NCI-H1092 treated with DMSO at 0.1 percent for 48 hours (cell line): ENCODE measurements around the gene PRKAR1B.

Source experiments
- DNase-seq: peaks from one replicate; lab custom pipeline; 2025; lab: John Stamatoyannopoulos, UW

Gene PRKAR1B

GRCh38 chr7:537911-538634 lies 189.0 kb downstream of the PRKAR1B start:
- no peak for DNase-seq

DNA sequence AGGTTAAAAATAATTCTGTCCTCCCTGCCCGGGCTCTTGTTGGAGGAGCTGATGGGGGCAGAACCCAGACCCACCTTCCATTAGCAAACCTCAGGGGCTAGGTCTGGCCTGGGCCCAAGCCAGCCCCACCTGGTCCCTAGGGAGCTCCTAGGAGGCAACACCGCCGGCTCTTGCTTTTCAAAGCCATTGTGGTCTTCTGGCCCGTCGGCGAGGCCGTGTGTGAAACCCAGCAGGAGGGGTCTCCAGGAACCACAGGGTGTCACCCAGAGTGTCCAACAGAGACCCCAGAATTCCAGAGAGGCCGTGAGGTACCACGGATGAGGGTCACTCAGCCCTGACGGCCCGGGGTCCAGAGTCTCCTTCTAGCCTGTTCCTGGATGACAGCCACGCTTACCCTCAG lies 190.8 kb downstream of the PRKAR1B start:
- no peak for DNase-seq

- no peak for DNase-seq
These were observed 192.1 kb downstream of the PRKAR1B start for GRCh38 chr7:534959-535358.

- DNase-seq: no peak
These were observed 193.0 kb downstream of the PRKAR1B start for GRCh38 chr7:534075-534474.

GRCh38 chr7:533266-533665 lies 193.8 kb downstream of the PRKAR1B start:
- DNase-seq: no peak

DNA sequence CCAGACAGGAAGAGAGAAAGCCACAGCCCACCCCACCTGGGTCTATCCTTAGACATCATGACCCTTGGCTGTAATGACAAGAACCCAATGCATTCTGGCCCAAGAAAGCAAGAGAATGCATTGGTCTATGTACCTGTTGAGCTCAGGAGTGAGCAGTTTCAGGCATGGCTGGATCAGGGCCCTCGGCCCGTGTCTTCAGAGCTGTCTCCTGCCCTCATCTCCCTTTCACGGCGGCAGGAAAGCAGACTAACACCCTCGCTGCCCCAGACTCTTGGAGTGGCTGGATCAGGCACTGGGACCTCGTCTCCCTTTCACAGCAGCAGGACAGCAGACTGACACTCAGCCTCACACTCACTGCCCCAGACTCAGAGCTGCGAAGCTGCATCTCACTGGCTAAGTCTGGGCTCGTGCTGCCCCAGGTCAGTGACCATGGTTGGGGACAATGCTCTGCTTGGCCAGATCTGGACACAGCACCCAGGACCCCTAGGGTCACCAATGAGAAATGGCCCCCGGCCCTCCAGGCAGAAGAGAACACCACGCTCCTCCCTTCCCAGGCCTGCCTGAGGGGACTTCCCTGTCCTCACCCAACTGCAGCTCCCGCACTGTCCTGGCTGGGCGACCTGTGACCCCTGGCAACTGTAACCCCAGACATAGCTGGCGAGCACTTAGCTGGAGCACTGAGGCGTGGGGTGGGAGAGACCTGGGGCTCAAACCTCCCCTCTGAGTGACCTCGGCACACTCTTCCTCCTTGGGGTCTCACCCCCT lies 194.5 kb downstream of the PRKAR1B start:
- DNase-seq: no peak

DNA sequence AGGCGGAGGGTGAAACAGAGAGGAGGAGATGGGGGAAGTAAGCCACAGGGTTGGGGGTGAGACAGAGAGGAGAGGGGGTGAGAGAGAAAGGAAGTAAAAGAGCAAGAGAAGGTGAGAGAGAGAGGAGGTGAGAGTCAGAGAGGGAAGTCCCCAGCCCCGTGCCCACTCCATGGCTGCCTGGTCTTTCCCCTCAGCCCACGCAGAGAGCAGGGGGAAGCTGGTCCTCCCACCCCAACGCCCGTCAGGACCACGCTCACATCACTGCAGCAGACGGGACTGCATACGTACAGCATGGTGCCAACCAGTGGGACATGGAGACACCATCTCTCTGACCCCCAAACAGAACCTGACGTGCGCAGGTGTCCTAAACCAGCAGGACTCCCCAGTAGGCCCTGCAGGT lies 195.3 kb downstream of the PRKAR1B start:
- no peak for DNase-seq

GRCh38 chr7:528451-528850 lies 198.6 kb downstream of the PRKAR1B start:
- no peak for DNase-seq

GRCh38 chr7:527723-528122 lies 199.4 kb downstream of the PRKAR1B start:
- no peak for DNase-seq

DNA sequence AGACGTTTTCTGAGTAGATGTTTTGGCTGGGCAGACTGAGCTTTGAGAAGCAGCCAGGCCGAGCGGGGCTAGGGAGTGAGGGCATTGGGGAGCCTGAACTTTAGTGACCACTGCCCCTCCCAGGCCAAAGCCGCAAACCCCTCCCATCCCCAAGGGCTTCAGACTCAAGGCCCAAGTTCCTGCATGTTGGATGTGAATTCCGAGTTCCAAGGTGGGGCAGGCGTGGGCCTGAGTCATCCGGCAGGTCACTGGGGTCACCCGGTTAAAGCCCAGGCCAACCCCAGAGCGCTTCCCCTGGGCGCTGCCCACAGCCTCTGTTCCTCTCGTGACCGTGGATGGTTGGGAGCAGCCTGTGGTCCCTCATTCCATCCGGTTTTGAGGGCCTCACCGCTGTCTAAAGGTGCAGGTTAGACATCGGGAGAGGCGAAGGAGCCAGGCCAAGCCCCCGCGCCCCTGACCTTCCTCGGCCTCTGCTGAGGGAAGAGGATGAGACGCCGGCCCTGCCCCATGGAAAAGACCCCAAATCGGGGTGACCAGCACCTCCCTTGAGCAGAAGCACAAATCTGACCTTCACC lies 200.5 kb downstream of the PRKAR1B start:
- DNase-seq: no peak

DNA sequence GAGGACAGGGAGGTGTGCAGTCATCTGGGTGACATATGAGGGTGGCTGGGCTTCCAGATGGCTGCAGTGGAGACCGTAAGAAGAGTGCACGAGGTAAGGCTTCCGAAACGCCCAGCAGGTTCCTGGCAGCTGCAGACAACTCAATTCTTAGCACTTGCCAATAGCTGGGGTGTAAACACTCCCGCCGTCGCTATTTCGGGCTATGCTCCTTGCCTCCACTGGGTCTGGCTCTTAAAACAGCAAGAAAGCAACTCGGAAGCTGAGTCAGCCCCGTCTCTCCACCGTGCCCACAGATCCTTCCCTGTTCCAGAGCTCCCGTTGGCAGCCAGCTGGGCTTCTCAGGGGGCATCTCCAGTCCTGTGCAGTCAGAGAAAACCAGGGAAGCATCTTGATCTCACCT lies 201.3 kb downstream of the PRKAR1B start:
- no peak for DNase-seq

GRCh38 chr7:524800-525199 lies 202.3 kb downstream of the PRKAR1B start:
- DNase-seq: no peak

- no peak for DNase-seq
These were observed 203.4 kb downstream of the PRKAR1B start for GRCh38 chr7:523347-524336.

DNA sequence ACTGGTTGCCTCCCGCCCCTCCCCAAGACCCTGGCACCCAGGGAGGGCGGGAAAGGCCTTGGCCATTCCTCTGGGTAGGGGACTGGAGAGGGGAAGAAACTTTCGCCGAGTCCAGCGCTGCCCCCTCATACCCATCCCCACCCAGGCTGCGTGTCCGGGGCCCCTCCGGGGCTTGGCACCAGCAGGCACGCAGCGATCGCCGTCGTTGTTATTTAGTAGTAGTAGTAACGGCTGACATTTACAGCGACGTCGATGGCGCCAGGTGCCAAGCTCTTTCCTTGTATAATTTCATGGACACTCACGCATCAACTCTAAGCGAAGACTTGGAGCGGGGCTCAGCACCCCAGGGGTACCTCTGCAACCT lies 204.1 kb downstream of the PRKAR1B start:
- DNase-seq: no peak

DNA sequence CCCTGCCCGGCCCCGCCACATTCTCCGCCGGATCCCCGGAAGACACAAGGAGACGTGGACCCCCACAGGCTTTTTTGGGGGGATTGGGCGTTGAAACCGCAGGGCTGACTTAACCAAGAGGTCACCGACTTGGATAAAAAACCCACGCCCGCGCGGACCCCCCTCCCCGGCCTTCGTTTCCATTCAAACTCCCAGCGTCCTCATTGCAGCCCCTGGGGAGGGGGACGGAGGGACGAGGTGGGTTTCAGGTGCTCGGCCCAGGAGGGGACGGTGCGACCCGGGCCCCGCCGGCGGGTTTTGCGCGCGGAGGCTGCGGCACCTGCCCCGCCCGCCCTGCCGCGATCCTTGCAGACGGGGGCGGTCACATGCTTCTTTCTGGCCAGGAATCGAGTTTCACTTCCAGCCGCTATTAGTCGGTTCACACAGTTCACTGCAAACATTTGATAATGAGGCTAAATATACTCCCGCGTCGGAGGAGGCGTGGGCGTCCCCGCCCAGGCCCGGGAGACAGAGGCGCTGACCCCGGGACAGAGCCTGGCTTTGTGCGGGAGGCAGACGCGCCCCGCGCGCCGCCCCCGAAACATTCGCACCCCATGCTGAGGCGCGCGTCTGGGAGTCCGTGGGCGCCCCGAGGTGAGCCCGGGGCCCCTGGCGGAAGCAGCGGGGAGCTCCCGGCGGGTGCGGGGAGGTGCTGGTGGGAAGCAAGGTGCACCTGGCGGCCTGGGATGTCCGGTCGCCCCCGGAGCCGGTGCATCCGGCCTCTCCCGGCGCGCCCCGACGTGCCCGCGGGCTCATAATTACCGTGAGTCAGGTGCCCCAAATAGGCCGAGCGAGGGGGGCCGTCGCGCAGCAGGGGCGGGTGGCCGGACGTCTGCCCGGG lies 204.8 kb downstream of the PRKAR1B start:
- DNase-seq: no peak

DNA sequence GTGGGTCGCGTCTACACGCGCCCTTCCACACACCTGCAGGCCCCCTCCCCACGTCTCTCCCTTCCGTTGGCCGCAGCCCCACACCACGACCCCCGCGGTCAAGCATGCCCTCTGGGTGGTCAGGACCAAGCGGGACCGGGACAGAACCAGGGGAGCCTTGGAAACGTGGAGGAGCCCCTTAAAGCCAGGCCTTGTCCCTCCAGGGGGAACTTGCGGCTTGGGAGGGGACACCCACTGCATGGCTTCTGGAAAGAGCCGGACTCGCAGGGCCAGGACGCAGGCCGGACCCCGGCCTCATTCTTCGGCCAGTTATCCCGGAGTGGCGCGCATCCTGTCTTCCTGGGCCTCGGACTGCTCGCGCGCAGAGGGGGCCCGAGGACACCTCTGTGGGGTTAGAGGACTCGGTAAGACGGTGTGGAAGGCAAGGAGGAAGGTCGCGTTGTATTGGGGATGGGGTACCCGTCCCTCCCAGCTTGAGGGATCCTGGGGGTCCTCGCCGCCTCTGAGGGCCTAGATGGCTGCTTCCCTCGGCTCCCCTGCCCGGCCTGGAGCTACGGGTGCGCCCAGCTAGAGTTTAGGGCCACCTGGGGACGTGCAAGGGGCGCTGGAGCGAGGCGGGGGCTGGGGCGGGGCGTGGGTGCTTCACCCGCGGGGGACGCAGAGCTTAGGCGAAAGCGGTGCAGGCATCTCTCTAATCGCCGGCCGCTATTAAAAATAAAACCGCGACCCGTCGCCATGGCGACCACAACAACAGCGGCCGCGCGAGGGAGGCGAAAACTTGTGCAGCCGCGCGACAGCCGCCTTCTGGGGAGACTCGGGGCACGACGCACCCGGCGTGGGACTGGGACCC lies 205.6 kb downstream of the PRKAR1B start:
- no peak for DNase-seq

- no peak for DNase-seq
These were observed 206.4 kb downstream of the PRKAR1B start for GRCh38 chr7:520503-521161.

DNA sequence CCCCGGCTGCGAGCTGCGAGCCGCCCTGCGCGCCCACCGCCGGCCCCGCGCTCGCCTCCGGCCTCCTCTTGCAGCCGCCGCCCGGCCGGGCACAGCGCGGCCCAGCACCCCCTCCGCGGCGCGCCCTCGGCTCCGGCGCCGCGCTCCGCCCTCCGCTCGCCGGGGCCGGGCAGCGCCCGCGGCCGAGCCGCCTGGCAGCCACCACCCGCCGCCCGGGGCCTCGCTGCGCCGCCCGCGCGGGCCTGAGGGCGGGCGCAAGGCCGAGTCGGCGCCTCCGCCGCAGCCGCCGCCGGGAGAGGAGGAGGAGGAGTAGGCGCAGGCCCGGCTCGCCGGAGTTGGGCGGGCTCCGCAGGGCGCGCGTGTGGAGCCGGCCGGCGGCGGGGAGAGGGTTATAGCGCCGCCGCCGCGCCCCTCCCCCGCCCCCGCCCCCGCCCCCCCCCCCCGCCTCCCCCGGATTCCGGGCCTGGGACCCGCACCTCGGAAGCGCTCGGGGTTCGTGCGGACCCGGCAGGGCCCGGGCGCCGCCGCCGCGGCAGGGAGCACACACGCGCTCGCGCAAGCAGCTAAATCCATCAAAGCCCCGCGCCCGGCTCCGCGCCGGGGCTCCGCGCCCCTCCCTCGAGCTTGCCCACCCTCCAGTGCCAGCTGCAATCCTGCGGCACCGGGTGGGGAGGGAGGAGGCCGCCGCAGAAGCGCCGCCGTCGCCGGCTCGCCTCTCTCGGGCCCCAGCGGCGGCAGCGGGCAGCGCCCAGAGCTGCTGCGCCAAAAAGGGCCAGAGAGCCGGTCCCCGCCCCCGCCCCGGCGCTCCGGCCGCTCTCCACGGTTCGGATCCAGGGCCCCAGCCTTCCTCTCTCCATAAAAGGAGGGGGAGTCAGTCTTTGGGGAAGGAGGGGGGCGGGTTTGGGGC lies 207.3 kb downstream of the PRKAR1B start, which contains the start of gene PDGFA:
Gene PDGFA (minus strand): TSS at position 363 of the 907 bp plus-strand sequence. CDS start 845 bp downstream, outside the sequence.
- peak; percentile 52 for DNase-seq
